Posterior cingulate gyrus (tissue), 11 donors: ENCODE results near the gene LPCAT1.
A peak's percentile ranks its signal among the peaks of the same experiment; 100 is the strongest.
"Not testable (repeated sequence)": the region's sequence is repeated elsewhere in the genome, so short reads cannot be mapped to it uniquely, and the experiment has no call there.

Experiments used
- DNase-seq, 10 donors: peaks; one replicate each; pipeline versions ENCODE4 v3.0.0 to v3.0.0-alpha.2; 2020 to 2021; ENCODE audit warnings: mixed read lengths in 3 of 10
- intact Hi-C: fragments of 100-400 bp; cut with DNase I; formaldehyde crosslinking; loops from one replicate; pipeline ENCODE4 v1.15.1; 2023

Gene LPCAT1

GRCh38 chr5:1512541-1513291 lies 11.0 kb downstream of the LPCAT1 start:
- DNase-seq: peak in 8 of 10 donors; percentile 1 to 74 (median 16)
- intact Hi-C loops: no loop called here

GRCh38 chr5:1511651-1512540 lies 11.9 kb downstream of the LPCAT1 start:
- intact Hi-C loops: no loop called here
- peak; percentile 18 to 92 (median 45) for DNase-seq

GRCh38 chr5:1511048-1511447 lies 12.7 kb downstream of the LPCAT1 start:
- peak in 9 of 10 donors; percentile 1 to 85 (median 6) for DNase-seq
- intact Hi-C loops: no loop called here

- peak in 7 of 10 donors; percentile 4 to 82 (median 26) for DNase-seq
- intact Hi-C loops: no loop called here
Observed at GRCh38 chr5:1510631-1511030, 13.1 kb downstream of the LPCAT1 start.

- peak; percentile 16 to 93 (median 51) for DNase-seq
- intact Hi-C loops: no loop called here
Observed at GRCh38 chr5:1510151-1510561, 13.6 kb downstream of the LPCAT1 start.

GRCh38 chr5:1509346-1510085 lies 14.2 kb downstream of the LPCAT1 start:
- peak in 8 of 10 donors; percentile 8 to 92 (median 52) for DNase-seq
- intact Hi-C loops: no loop called here

- intact Hi-C loops: no loop called here
- DNase-seq: peak in 7 of 10 donors; percentile 8 to 70 (median 23)
Observed at GRCh38 chr5:1508659-1509290, 15.0 kb downstream of the LPCAT1 start.

- intact Hi-C loops: no loop called here
- peak in 6 of 10 donors; percentile 4 to 71 (median 36) for DNase-seq
Observed at GRCh38 chr5:1507961-1508658, 15.7 kb downstream of the LPCAT1 start.

GRCh38 chr5:1507457-1507856 lies 16.3 kb downstream of the LPCAT1 start:
- peak in 6 of 10 donors; percentile 6 to 82 (median 45) for DNase-seq
- intact Hi-C loops: no loop called here

GRCh38 chr5:1507014-1507375 lies 16.8 kb downstream of the LPCAT1 start:
- peak in 6 of 10 donors; percentile 2 to 74 (median 23) for DNase-seq
- intact Hi-C loops: no loop called here

- peak in 5 of 10 donors; percentile 3 to 76 (median 61) for DNase-seq
- intact Hi-C loops: no loop called here
Observed at GRCh38 chr5:1506242-1507013, 17.3 kb downstream of the LPCAT1 start.

- peak in 3 of 10 donors; percentile 17 to 81 (median 81) for DNase-seq
- intact Hi-C loops: no loop called here
Observed at GRCh38 chr5:1505506-1506241, 18.1 kb downstream of the LPCAT1 start.

GRCh38 chr5:1505089-1505488 lies 18.7 kb downstream of the LPCAT1 start:
- peak in 2 of 10 donors; percentile 48 to 84 for DNase-seq
- intact Hi-C loops: not testable (repeated sequence)

GRCh38 chr5:1504617-1505016 lies 19.1 kb downstream of the LPCAT1 start:
- intact Hi-C loops: no loop called here
- DNase-seq: peak in 1 of 10 donors; percentile 55

GRCh38 chr5:1504069-1504595 lies 19.6 kb downstream of the LPCAT1 start:
- DNase-seq: no peak
- intact Hi-C loops: no loop called here

GRCh38 chr5:1503241-1504068 lies 20.3 kb downstream of the LPCAT1 start:
- intact Hi-C loops: no loop called here
- no peak for DNase-seq

- intact Hi-C loops: no loop called here
Observed at GRCh38 chr5:1502737-1503120, 21.0 kb downstream of the LPCAT1 start.

More at GRCh38 chr5:1502737-1503120, 21.0 kb downstream of the LPCAT1 start:
- DNase-seq: no peak
